ENCODE results near the gene CUX1. TPM values are rescaled to one million over a fixed set of nuclear protein-coding genes. Genes with fewer than 3 reads are reported as not detected.
A peak's percentile ranks its signal among the peaks of the same experiment; 100 is the strongest.

Gene CUX1
- total RNA-seq, 1 experiment from 2014 or later, result 47.6 TPM

DNA sequence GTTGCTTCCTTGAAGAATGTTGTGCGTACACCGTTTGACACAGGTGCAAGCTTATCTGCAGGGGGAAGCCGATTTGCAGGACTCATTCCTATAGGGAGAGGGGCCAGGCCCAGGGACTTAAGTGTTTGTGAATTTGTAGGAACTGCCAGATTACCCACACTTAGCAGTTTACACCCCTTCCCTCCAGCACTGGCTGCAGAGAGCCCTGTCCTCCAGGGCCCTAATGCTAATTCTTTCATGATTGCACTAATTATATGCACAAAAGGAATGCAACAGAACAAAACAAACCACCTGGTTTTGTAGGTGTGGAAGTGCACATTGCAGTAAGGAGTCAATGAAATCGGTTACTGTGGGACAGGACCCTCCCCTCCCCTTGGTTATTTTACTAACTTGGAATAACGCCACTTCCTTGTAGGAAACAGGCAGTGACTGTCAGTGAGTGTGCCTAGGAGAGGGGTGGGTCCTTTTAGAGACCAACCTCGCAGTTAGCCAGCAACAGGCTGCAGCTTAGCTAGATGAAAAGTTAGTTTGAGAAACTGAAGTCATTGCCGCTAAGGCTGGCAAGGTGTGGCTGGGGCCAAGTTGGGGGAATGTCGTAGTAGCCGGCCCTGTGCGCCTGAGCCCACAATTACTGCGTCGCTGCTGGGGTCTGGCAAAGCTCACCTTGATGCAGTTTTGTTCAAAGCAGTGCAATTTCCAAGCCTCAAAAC lies 60.6 kb downstream of the CUX1 start:
- TF ChIP-seq, protein P1, sequence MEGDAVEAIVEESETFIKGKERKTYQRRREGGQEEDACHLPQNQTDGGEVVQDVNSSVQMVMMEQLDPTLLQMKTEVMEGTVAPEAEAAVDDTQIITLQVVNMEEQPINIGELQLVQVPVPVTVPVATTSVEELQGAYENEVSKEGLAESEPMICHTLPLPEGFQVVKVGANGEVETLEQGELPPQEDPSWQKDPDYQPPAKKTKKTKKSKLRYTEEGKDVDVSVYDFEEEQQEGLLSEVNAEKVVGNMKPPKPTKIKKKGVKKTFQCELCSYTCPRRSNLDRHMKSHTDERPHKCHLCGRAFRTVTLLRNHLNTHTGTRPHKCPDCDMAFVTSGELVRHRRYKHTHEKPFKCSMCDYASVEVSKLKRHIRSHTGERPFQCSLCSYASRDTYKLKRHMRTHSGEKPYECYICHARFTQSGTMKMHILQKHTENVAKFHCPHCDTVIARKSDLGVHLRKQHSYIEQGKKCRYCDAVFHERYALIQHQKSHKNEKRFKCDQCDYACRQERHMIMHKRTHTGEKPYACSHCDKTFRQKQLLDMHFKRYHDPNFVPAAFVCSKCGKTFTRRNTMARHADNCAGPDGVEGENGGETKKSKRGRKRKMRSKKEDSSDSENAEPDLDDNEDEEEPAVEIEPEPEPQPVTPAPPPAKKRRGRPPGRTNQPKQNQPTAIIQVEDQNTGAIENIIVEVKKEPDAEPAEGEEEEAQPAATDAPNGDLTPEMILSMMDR (IDR thresholded peaks at IDR 0.05; ENCODE audit: unreplicated experiment), result no peak
- CTCF ChIA-PET, result no interaction called here
- Mint-ChIP-seq H3K4me3 (ENCODE audit: unreplicated experiment) (no peak overlapping the region), H3K9me3 (ENCODE audit: unreplicated experiment) (no peaks in the 10 kb centered on the region), H3K27ac (ENCODE audit: low read depth, unreplicated experiment) (no peak overlapping the region), H3K36me3 (ENCODE audit: insufficient read depth, unreplicated experiment) (peaks cover 7% of the 10 kb centered on the region), H3K27me3 (ENCODE audit: insufficient read depth, unreplicated experiment) (no peaks in the 10 kb centered on the region), H3K4me1 (ENCODE audit: insufficient read depth, unreplicated experiment) (peaks cover 17% of the 10 kb centered on the region)
- DNase-seq (ENCODE audit: unreplicated experiment), result no peak
- POLR2A ChIA-PET, result interaction anchor here (1.1 kb wide), 1 partner anchor 56 kb away, joined by 3 read pairs; no protein-coding TSS in a partner anchor
- intact Hi-C loops (cut with micrococcal nuclease), result no loop called here
- BruUV-seq (replicated peaks), result no TSS peak

DNA sequence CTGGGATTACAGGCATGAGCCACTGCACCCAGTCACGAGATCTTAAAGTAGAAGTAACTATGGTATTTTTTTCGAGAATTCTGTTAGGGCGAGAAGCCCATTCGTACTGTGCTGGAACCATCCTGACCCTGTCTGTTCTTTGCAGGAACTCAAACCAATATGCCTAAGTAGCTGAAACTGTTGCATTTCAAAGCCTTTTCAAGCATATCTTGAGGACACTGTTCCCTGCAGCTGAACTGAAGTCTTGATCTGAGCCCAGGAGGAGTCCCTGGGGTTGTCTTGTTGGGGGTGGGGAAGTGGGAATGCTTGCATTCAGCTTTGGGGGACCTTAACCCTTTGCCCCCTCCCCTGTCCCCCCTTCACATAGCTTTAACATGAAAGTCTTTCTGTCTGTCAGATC lies 61.5 kb downstream of the CUX1 start:
- Mint-ChIP-seq H3K27ac (ENCODE audit: low read depth, unreplicated experiment) (no peak overlapping the region), H3K36me3 (ENCODE audit: insufficient read depth, unreplicated experiment) (peaks cover 7% of the 10 kb centered on the region), H3K27me3 (ENCODE audit: insufficient read depth, unreplicated experiment) (no peaks in the 10 kb centered on the region), H3K9me3 (ENCODE audit: unreplicated experiment) (no peaks in the 10 kb centered on the region), H3K4me3 (ENCODE audit: unreplicated experiment) (no peak overlapping the region), H3K4me1 (ENCODE audit: insufficient read depth, unreplicated experiment) (peaks cover 17% of the 10 kb centered on the region)
- TF ChIP-seq, protein P1 (IDR thresholded peaks at IDR 0.05; ENCODE audit: unreplicated experiment), result no peak
- CTCF ChIA-PET, result interaction anchor here (1.0 to 1.1 kb wide), 2 partner anchors 8 to 21 kb away, joined by 3 read pairs; no protein-coding TSS in a partner anchor
- no TSS peak for BruUV-seq (replicated peaks)
- intact Hi-C loops (cut with micrococcal nuclease), result no loop called here
- POLR2A ChIA-PET, result interaction anchor here (1.1 kb wide), 1 partner anchor 56 kb away, joined by 3 read pairs; no protein-coding TSS in a partner anchor
- DNase-seq (ENCODE audit: unreplicated experiment), result no peak

DNA sequence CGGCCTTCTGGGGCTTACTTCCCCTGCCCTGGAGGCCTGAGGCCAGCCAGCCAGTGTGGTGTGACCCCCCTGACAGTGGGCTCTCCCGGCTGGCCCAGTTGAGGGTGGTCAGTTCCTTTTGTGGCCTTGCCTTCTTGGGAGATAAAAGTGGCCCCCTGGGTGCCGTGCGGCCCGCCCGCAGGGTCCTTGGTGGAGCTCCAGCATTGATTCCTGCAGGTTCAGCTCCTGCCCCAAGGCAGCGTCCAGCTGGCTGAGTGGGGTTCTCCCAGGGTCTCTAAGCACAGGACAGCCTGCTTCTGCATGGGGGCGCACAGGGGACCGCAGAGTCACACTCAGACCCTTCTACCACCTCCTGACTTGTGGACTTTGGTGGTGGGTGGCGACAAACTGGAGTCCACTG lies 62.1 kb downstream of the CUX1 start:
- ChIA-PET CTCF (interaction anchor here (1.0 to 1.1 kb wide), 3 partner anchors 9 to 61 kb away, joined by 3 to 4 read pairs (median 3); no protein-coding TSS in a partner anchor), POLR2A (interaction anchor here (0.5 to 1.7 kb wide), 3 partner anchors 17 to 60 kb away, joined by 3 to 4 read pairs (median 4); no protein-coding TSS in a partner anchor)
- H3K27me3 Mint-ChIP-seq (ENCODE audit: insufficient read depth, unreplicated experiment), result no peaks in the 10 kb centered on the region
- intact Hi-C loops (cut with micrococcal nuclease), result no loop called here
- peaks cover 7% of the 10 kb centered on the region for H3K36me3 Mint-ChIP-seq (ENCODE audit: insufficient read depth, unreplicated experiment)
- TF ChIP-seq, protein P1 (IDR thresholded peaks at IDR 0.05; ENCODE audit: unreplicated experiment), result no peak
- DNase-seq (ENCODE audit: unreplicated experiment), result no peak
- H3K27ac Mint-ChIP-seq (ENCODE audit: low read depth, unreplicated experiment), result peak overlapping the region; percentile 99
- no peaks in the 10 kb centered on the region for H3K9me3 Mint-ChIP-seq (ENCODE audit: unreplicated experiment)
- H3K4me1 Mint-ChIP-seq (ENCODE audit: insufficient read depth, unreplicated experiment), result peaks cover 21% of the 10 kb centered on the region
- no peak overlapping the region for H3K4me3 Mint-ChIP-seq (ENCODE audit: unreplicated experiment)
- no TSS peak for BruUV-seq (replicated peaks)

DNA sequence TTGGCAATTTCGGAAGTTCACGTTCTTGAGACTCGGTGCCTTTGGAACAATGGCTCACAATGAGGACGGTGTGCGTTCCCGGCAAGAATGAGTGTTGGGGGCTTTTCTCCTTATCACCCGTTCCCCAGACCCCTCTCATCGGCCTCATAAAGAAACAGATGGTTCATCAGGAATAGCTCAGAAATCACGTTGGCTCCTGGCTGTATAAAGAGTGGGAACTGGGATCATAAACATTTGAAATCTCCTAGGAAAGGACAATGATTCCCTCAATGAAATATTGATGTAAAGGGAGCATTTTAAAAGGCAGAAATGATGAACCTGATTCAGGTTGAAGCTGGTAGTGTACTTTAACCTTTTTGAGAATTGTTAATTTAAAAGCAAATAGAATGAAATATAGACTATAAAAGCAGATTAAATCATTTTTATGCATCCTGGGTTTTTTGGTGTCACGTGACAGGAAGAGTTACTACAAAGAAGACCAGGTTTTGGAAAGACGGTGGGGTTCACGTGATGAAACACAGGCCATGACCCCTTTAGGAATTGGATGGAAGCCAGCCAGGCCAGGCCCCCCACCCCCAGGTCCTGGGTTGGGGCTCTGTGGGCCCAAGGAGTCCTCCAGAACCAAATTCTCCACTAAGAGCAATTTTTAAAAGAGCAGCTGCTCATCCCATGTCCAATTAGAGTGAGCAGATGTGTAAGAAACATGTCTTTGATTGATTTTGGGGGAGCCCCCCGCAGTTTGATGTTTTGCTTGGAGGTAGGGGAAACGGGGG lies 63.0 kb downstream of the CUX1 start:
- peak overlapping the region; percentile 99 for H3K27ac Mint-ChIP-seq (ENCODE audit: low read depth, unreplicated experiment)
- intact Hi-C loops (cut with micrococcal nuclease), result loop anchor here (5.0 kb wide), 2 partner anchors 247 to 357 kb away; no protein-coding TSS in a partner anchor
- TF ChIP-seq, protein P1 (IDR thresholded peaks at IDR 0.05; ENCODE audit: unreplicated experiment), result no peak
- peaks cover 7% of the 10 kb centered on the region for H3K36me3 Mint-ChIP-seq (ENCODE audit: insufficient read depth, unreplicated experiment)
- peaks cover 26% of the 10 kb centered on the region for H3K4me1 Mint-ChIP-seq (ENCODE audit: insufficient read depth, unreplicated experiment)
- H3K27me3 Mint-ChIP-seq (ENCODE audit: insufficient read depth, unreplicated experiment), result no peaks in the 10 kb centered on the region
- POLR2A ChIA-PET, result interaction anchor here (0.5 to 3.5 kb wide), 13 partner anchors 8 to 354 kb away, joined by 3 to 17 read pairs (median 4); no protein-coding TSS in a partner anchor
- H3K4me3 Mint-ChIP-seq (ENCODE audit: unreplicated experiment), result no peak overlapping the region
- CTCF ChIA-PET, result interaction anchor here (0.6 to 1.5 kb wide), 6 partner anchors 18 to 337 kb away, joined by 3 to 5 read pairs (median 4); no protein-coding TSS in a partner anchor
- no TSS peak for BruUV-seq (replicated peaks)
- DNase-seq (ENCODE audit: unreplicated experiment), result no peak
- no peaks in the 10 kb centered on the region for H3K9me3 Mint-ChIP-seq (ENCODE audit: unreplicated experiment)
